Natural killer cell (primary cell): ENCODE data around the gene TMED1. TPM values are rescaled to one million over a fixed set of nuclear protein-coding genes. Genes with fewer than 3 reads are reported as not detected.
"Not testable (repeated sequence)": the region's sequence is repeated elsewhere in the genome, so short reads cannot be mapped to it uniquely, and the experiment has no call there.

Experiments
- ATAC-seq, 3 donors: fragments of 150-1000 bp in 2 of 3; fragments of 200-7000 bp in 1 of 3; cut with Tn5 transposase; 1 replicate in 1 of 3; 2 replicates in 2 of 3; pipeline ENCODE4 v1.10.0; 2021; ENCODE audit warnings: mild to moderate bottlenecking in 2 of 3, moderate library complexity in 2 of 3
- DNase-seq, 2 donors: peaks; one replicate each; pipeline versions ENCODE4 v3.0.0 to v3.0.0-alpha.2; 2013 to 2021; ENCODE audit warnings: mixed read lengths in 1 of 2
- H3K27ac ChIP-seq: one replicate; pipeline ENCODE4 v1.5.1; 2013; ENCODE audit warnings: mild to moderate bottlenecking, low read length
- H3K27me3 ChIP-seq: one replicate; pipeline ENCODE4 v1.6.1; 2013; ENCODE audit warnings: low read length; ENCODE audit not compliant: control insufficient read depth, insufficient read depth
- H3K36me3 ChIP-seq: one replicate; pipeline ENCODE4 v1.6.1; 2013; ENCODE audit warnings: low read length; ENCODE audit not compliant: control insufficient read depth, insufficient read depth
- H3K4me1 ChIP-seq: one replicate; pipeline ENCODE4 v1.6.1; 2013; ENCODE audit warnings: low read length; ENCODE audit not compliant: control insufficient read depth, insufficient read depth
- H3K4me3 ChIP-seq: one replicate; pipeline ENCODE4 v1.5.1; 2013; ENCODE audit warnings: low read length
- H3K9me3 ChIP-seq: one replicate; pipeline ENCODE4 v1.6.1; 2013; ENCODE audit warnings: low read length; ENCODE audit not compliant: control insufficient read depth, insufficient read depth
- H3K27ac Mint-ChIP-seq, 2 donors: one replicate each; pipeline ENCODE4 v1.8.0; 2022; ENCODE audit warnings: mild to moderate bottlenecking in 2 of 2, mixed read lengths in 2 of 2, moderate library complexity in 1 of 2
- H3K27me3 Mint-ChIP-seq, 2 donors: one replicate each; pipeline ENCODE4 v1.8.0; 2022; ENCODE audit warnings: low read depth in 2 of 2, mixed read lengths in 2 of 2
- H3K36me3 Mint-ChIP-seq: one replicate; pipeline ENCODE4 v1.8.0; 2022; ENCODE audit warnings: mixed read lengths
- H3K4me1 Mint-ChIP-seq, 2 donors: one replicate each; pipeline ENCODE4 v1.8.0; 2022; ENCODE audit warnings: mixed read lengths in 2 of 2
- H3K4me3 Mint-ChIP-seq: one replicate; pipeline ENCODE4 v1.8.0; 2022; ENCODE audit warnings: mild to moderate bottlenecking, moderate library complexity, mixed read lengths
- H3K9me3 Mint-ChIP-seq, 2 donors: one replicate each; pipeline ENCODE4 v1.8.0; 2022; ENCODE audit warnings: mixed read lengths in 2 of 2
- CTCF ChIP-seq: fragments of 200-600 bp; IDR thresholded peaks from one replicate; pipeline ENCODE4 v1.8.0; 2022; ENCODE audit warnings: antibody characterized with exemption
- WGBS: methylation state at CpG from one replicate; pipeline ENCODE4 v1.1.7; 2013; ENCODE audit warnings: missing lambda C conversion rate; ENCODE audit not compliant: insufficient coverage; 5-methylcytosine and 5-hydroxymethylcytosine counted together
- intact Hi-C: fragments of 100-400 bp; cut with micrococcal nuclease; formaldehyde crosslinking; loops from one replicate; pipeline ENCODE4 v1.14.2; 2022
- total RNA-seq, 4 donors: library from RNA; stranded (reverse); fragments of 120-200 nt in 1 of 4; gene quantifications; one replicate each; pipeline versions ENCODE4 v1.2.3 to v1.2.4, GENCODE V29; 2013 to 2022

The TMED1 gene
- total RNA-seq, 3 donors from 2014 or later (not counting 1 experiment from before 2014, with no cell fraction given) = 20.5 to 27.8 (median 27.4) TPM

DNA sequence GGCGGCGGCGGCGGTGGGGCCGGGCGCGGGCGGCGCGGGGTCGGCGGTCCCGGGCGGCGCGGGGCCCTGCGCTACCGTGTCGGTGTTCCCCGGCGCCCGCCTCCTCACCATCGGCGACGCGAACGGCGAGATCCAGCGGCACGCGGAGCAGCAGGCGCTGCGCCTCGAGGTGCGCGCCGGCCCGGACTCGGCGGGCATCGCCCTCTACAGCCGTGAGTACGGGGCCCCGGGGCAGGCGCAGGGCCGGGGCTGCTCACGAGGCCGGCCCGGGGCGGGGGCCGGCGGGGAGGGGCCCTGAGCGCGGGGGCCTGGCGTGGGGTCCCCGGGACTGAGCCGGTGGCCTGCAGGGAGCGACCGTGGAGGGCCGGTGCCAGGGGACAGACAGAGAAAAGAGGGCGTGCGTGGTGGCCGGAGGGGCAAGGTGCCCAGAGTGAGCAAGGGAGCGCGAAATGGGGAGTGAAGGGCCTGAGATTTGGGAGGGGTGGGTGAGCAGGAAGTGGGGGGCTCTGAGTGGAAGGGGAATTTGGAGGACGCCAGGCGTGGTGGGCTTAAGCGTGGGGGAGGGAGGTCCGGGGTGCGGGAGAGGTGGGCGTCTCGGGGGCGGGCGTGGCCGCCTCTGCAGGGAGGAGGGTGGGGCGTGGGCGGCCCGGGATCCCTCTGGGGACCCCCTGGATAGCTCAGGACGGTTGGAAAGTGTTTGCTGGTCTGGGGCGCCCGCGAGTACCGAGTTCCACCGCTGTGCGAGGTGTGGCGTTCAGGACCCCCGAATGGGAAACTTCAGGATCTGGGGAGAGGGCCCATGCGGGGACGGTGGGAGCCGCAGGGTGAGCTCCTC lies 35.9 kb upstream of the TMED1 start:
- no peak for TF ChIP-seq CTCF
- H3K4me3 Mint-ChIP-seq = peak overlapping the region; percentile 78
- no peaks in the 10 kb centered on the region for H3K36me3 ChIP-seq
- H3K27me3 Mint-ChIP-seq = no peaks in the 10 kb centered on the region
- H3K27me3 ChIP-seq = no peaks in the 10 kb centered on the region
- no peaks in the 10 kb centered on the region for H3K9me3 Mint-ChIP-seq
- no peaks in the 10 kb centered on the region for H3K36me3 Mint-ChIP-seq
- H3K4me1 Mint-ChIP-seq = peaks cover 9 to 27% of the 10 kb centered on the region in 2 donors
- no peak overlapping the region for H3K27ac ChIP-seq
- H3K27ac Mint-ChIP-seq = peak overlapping the region; percentile 60 to 76
- DNase-seq (peak; percentile 25 to 71), ATAC-seq (no peak)
- peak overlapping the region; percentile 57 for H3K4me3 ChIP-seq
- peaks cover 35% of the 10 kb centered on the region for H3K4me1 ChIP-seq
- no peaks in the 10 kb centered on the region for H3K9me3 ChIP-seq
- intact Hi-C loops = loop anchor here (2.0 kb wide), 1 partner anchor 35 kb away; the partner anchor contains the start of gene TMED1
- under 1% methylated on average over 90 of the region's 90 CpGs for WGBS

- Histone ChIP-seq H3K27me3 (no peaks in the 10 kb centered on the region), H3K4me1 (peaks cover 26% of the 10 kb centered on the region), H3K4me3 (peak within 1 kb of the TSS; percentile 57), H3K27ac (peak within 1 kb of the TSS; percentile 54), H3K9me3 (no peaks in the 10 kb centered on the region), H3K36me3 (no peaks in the 10 kb centered on the region)
- no peaks in the 10 kb centered on the region for H3K27me3 Mint-ChIP-seq
- peak within 1 kb of the TSS; percentile 78 for H3K4me3 Mint-ChIP-seq
- no peaks in the 10 kb centered on the region for H3K9me3 Mint-ChIP-seq
- WGBS = under 1% methylated on average over 99 of the region's 99 CpGs
- ATAC-seq = peak; percentile 83 to 95 (median 85)
- H3K36me3 Mint-ChIP-seq = no peaks in the 10 kb centered on the region
- H3K27ac Mint-ChIP-seq = peak within 1 kb of the TSS; percentile 61 to 76
- intact Hi-C loops = loop anchor here (2.0 kb wide), 1 partner anchor 34 kb away; the partner anchor contains the start of gene TMED1
- TF ChIP-seq CTCF = peak; percentile 46
- peak; percentile 98 to 99 for DNase-seq
- peaks cover 9 to 27% of the 10 kb centered on the region in 2 donors for H3K4me1 Mint-ChIP-seq
Observed at GRCh38 chr19:10870955-10871603, 35.1 kb upstream of the TMED1 start, which contains the start of gene CARM1. Gene CARM1, plus strand, starts transcription at chr19:10871553. Its CDS starts 150 bp downstream, at chr19:10871703.

- ATAC-seq (no peak), DNase-seq (no peak)
- Mint-ChIP-seq H3K4me3 (peak overlapping the region; percentile 74), H3K36me3 (no peaks in the 10 kb centered on the region), H3K4me1 (peaks cover 9 to 27% of the 10 kb centered on the region in 2 donors), H3K27me3 (no peaks in the 10 kb centered on the region), H3K9me3 (no peaks in the 10 kb centered on the region), H3K27ac (peak overlapping the region; percentile 61 to 73)
- H3K4me3 ChIP-seq = peak overlapping the region; percentile 19
- H3K27ac ChIP-seq = peak overlapping the region; percentile 54
- intact Hi-C loops = loop anchor here (2.0 kb wide), 1 partner anchor 34 kb away; the partner anchor contains the start of gene TMED1
- no peaks in the 10 kb centered on the region for H3K36me3 ChIP-seq
- peaks cover 26% of the 10 kb centered on the region for H3K4me1 ChIP-seq
- H3K9me3 ChIP-seq = no peaks in the 10 kb centered on the region
- no peak for TF ChIP-seq CTCF
- whole genome bisulfite sequencing = 10% methylated on average over 22 of the region's 22 CpGs
- no peaks in the 10 kb centered on the region for H3K27me3 ChIP-seq
Observed at GRCh38 chr19:10870501-10870954, 34.5 kb upstream of the TMED1 start.

- not testable (repeated sequence) for H3K27me3 Mint-ChIP-seq, H3K36me3 ChIP-seq, H3K9me3 ChIP-seq, H3K27me3 ChIP-seq, H3K27ac ChIP-seq, H3K36me3 Mint-ChIP-seq, H3K4me3 ChIP-seq, ATAC-seq, H3K9me3 Mint-ChIP-seq
- Mint-ChIP-seq H3K4me1 (peaks cover 9 to 27% of the 10 kb centered on the region in 2 donors), H3K27ac (peak overlapping the region; percentile 61 to 73), H3K4me3 (peak overlapping the region; percentile 74)
- H3K4me1 ChIP-seq = peaks cover 26% of the 10 kb centered on the region
- peak; percentile 20 to 26 for DNase-seq
- intact Hi-C loops = loop anchor here (2.0 kb wide), 1 partner anchor 33 kb away; the partner anchor contains the start of gene TMED1
- 96% methylated on average over 11 of the region's 11 CpGs for WGBS
Observed at GRCh38 chr19:10869872-10870311, 33.9 kb upstream of the TMED1 start.
